ENCODE data around the gene OSBP2.

OSBP2 gene

DNA sequence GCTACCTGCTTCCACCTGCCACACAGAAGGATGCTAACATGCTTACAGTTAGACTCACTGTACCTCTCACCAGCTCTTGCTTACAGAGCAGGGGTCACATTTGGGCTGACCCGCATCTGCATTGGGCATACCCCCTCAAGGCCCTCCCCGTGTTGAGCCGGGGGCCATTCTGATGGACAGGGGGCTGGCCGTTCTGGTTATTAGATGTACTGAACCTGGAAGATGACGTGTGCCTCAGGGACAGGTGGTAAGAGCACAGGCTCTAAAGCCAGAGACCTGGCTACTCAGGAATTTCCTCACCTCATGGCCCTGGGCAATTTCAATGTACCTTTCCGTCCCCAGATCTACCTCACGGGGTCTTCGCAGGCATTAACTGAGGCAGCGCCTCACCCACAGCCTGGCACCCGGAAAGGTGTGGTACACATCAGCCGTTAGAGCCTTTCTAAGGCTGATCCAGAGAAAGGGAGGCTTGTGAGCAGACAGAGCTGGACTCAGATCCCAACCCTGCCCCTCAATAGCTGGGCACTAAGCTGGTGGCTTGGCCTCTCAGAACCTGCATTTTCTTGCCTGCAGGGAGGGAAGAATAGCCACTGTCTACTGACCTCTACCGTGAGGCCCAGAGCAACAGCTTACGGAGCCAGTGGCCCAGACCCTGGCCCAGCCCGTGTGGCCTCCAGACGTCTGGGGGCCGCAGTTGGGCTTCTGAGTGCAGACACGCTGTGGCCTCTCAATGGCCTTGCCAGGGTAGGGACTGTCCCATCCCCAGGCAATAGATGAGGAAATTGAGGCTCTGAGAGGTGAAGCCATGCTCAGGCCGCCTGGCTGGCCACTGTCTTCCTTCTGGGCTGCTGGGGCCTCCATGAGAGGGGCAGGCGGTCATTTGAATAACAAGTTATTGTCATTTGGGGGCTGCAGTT is 173.3 kb downstream of the OSBP2 start:
- no peak overlapping the region for H3K27ac ChIP-seq
- peak; percentile 57 for DNase-seq (ENCODE audit: low spot score)
- H3K4me3 ChIP-seq = no peak overlapping the region
- TF ChIP-seq, protein P1, sequence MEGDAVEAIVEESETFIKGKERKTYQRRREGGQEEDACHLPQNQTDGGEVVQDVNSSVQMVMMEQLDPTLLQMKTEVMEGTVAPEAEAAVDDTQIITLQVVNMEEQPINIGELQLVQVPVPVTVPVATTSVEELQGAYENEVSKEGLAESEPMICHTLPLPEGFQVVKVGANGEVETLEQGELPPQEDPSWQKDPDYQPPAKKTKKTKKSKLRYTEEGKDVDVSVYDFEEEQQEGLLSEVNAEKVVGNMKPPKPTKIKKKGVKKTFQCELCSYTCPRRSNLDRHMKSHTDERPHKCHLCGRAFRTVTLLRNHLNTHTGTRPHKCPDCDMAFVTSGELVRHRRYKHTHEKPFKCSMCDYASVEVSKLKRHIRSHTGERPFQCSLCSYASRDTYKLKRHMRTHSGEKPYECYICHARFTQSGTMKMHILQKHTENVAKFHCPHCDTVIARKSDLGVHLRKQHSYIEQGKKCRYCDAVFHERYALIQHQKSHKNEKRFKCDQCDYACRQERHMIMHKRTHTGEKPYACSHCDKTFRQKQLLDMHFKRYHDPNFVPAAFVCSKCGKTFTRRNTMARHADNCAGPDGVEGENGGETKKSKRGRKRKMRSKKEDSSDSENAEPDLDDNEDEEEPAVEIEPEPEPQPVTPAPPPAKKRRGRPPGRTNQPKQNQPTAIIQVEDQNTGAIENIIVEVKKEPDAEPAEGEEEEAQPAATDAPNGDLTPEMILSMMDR (IDR thresholded peaks at IDR 0.05) = no peak

- TF ChIP-seq, protein P1 (IDR thresholded peaks at IDR 0.05) = no peak
- H3K27ac ChIP-seq = no peak overlapping the region
- peak; percentile 55 for DNase-seq (ENCODE audit: low spot score)
These were observed 174.2 kb downstream of the OSBP2 start for GRCh38 chr22:30868663-30869385.

GRCh38 chr22:30869667-30870395 is 175.2 kb downstream of the OSBP2 start:
- TF ChIP-seq, protein P1 (IDR thresholded peaks at IDR 0.05) = no peak
- DNase-seq (ENCODE audit: low spot score) = peak; percentile 47
- Histone ChIP-seq H3K27ac (no peak overlapping the region), H3K4me3 (no peak overlapping the region)

More at GRCh38 chr22:30868663-30869385, 174.2 kb downstream of the OSBP2 start:
- no peak overlapping the region for H3K4me3 ChIP-seq

DNA sequence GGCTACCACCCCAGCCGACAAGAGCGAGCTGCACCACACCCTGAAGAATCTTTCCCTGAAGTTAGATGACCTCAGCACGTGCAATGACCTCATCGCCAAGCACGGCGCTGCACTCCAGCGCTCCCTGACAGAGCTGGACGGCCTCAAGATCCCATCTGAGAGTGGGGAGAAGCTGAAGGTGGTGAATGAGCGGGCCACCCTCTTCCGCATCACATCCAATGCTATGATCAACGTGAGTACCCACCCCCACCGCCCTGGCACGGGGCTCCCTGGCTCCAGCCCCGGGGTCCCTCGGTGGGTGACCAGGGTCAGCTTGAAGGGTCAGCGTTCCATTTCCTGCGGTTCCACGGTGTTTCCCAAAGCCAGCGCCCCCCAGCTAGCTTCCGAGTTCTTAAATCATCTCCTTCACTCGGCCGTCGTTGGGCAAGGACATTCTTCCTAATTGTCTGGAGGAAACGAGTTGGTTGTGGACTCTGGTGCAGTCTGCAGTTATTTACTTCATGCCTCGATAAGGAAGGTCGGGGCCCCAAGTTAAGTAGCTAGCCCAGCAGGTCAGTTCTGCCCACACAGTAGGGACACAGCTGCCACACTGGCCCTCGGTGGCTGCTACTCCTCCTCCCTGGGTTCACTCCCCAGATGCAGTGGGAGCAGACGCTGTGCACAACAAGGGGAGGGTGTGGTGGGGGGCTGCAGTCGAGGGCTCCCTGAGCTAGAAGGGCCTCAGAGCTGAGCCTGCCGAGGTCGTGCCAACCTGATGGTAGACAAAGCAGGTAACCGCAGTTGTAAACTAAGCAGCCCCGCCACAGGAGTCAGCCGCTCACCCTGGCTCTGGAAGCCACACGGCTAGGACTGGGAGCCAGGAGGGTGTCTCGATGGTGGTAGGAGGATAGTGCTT is 176.0 kb downstream of the OSBP2 start:
- TF ChIP-seq, protein P1 (IDR thresholded peaks at IDR 0.05) = no peak
- H3K27ac ChIP-seq = no peak overlapping the region
- peak; percentile 62 for DNase-seq (ENCODE audit: low spot score)
- H3K4me3 ChIP-seq = no peak overlapping the region

DNA sequence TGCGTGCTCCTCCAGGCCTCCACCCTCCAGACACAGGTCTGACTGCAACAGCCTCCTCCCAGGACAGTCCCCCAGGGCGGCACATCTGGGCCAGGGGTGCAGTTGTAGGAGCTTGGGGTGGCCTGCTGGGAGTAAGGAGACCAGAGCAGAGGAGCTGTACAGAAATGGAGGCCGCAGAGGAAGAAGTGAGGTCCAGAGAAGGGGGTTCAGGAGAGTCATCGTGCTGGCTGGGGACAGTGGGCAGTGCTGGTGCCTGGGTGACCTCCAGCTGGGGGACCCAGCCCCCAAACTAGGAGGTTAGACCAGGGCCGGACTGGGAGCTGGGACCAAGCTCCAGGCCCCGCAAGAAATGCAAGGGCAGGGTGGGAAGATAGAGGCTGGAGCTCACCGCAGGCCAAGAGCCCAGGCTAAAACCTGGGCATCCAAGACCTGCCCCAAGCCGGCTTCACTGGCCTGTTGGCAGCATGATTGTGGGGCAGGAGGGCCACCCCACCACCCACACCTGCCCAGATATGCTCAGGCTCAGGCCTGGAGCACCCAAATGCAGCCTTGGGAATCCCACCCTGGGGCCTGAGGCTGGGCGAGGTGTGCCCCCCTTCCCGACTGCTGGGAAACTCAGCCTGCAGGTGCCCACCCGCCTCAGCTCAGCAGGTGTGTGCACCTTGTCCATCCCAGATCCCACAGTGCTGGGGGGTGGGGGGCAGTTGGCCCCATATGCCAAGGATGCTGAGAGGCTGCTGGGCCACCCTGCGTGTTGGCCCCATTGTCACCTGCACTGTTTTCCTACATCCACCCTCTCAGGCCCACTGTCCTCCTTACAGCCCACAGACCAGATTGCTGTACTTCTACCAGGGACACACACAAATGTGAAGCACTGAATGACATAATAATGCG is 177.0 kb downstream of the OSBP2 start:
- DNase-seq (ENCODE audit: low spot score) = peak; percentile 57
- Histone ChIP-seq H3K27ac (no peak overlapping the region), H3K4me3 (no peak overlapping the region)
- TF ChIP-seq, protein P1 (IDR thresholded peaks at IDR 0.05) = no peak
